Measurements from ENCODE around the gene MYL6B. TPM values are rescaled to one million over a fixed set of nuclear protein-coding genes. Genes with fewer than 3 reads are reported as not detected.

Gene MYL6B
- total and polyA plus RNA-seq, 2 experiments from 2014 or later: 96.9 to 164 TPM

GRCh38 chr12:56137853-56138571, 14.4 kb upstream of the MYL6B start:
- no peaks in the 10 kb centered on the region for H3K4me1 ChIP-seq (ENCODE audit: insufficient read depth)
- Mint-ChIP-seq H3K27me3 (ENCODE audit: insufficient read depth, low read depth, poor library complexity) (peaks cover 4% of the 10 kb centered on the region), H3K4me1 (no peaks in the 10 kb centered on the region), H3K27ac (no peak overlapping the region), H3K4me3 (no peak overlapping the region), H3K36me3 (ENCODE audit: low read depth) (peaks cover 91% of the 10 kb centered on the region), H3K9me3 (no peaks in the 10 kb centered on the region)
- DNase-seq (ENCODE audit: low spot score) (no peak), ATAC-seq (no peak)
- no peak overlapping the region for H3K4me2 ChIP-seq
- H3K4me3 ChIP-seq: no peak overlapping the region
- no peaks in the 10 kb centered on the region for H3F3A ChIP-seq (replicated peaks; ENCODE audit: low read depth)
- no peak overlapping the region for H2AFZ ChIP-seq
- no peaks in the 10 kb centered on the region for H4K20me1 ChIP-seq (replicated peaks; ENCODE audit: insufficient read depth)
- H3K27ac ChIP-seq (ENCODE audit: low read depth): no peak overlapping the region
- peaks cover 68% of the 10 kb centered on the region for H3K36me3 ChIP-seq (ENCODE audit: insufficient read depth)
- TF ChIP-seq ZNF462 (CRISPR knock-in tag; IDR thresholded peaks at IDR 0.05) (no peak), EZH2 (IDR thresholded peaks at IDR 0.05; ENCODE audit: low read depth, unreplicated experiment) (no peak)
- no peaks in the 10 kb centered on the region for H3K27me3 ChIP-seq (ENCODE audit: insufficient read depth)
- no peaks in the 10 kb centered on the region for H3K9me2 ChIP-seq (ENCODE audit: insufficient read depth)
- no peaks in the 10 kb centered on the region for H3K79me2 ChIP-seq (replicated peaks; ENCODE audit: insufficient read depth)

- Histone ChIP-seq H3K27me3 (ENCODE audit: insufficient read depth) (no peaks in the 10 kb centered on the region), H3K4me3 (no peak overlapping the region), H3K4me2 (no peak overlapping the region), H3K9me2 (ENCODE audit: insufficient read depth) (no peaks in the 10 kb centered on the region), H3K4me1 (ENCODE audit: insufficient read depth) (no peaks in the 10 kb centered on the region), H4K20me1 (replicated peaks; ENCODE audit: insufficient read depth) (no peaks in the 10 kb centered on the region; the same call in 1 of the 2 replicates), H2AFZ (no peak overlapping the region), H3F3A (replicated peaks; ENCODE audit: low read depth) (peaks cover 6% of the 10 kb centered on the region; the same call in 1 of the 2 replicates), H3K27ac (ENCODE audit: low read depth) (no peak overlapping the region), H3K79me2 (replicated peaks; ENCODE audit: insufficient read depth) (no peaks in the 10 kb centered on the region), H3K36me3 (ENCODE audit: insufficient read depth) (peaks cover 66% of the 10 kb centered on the region)
- ATAC-seq (no peak), DNase-seq (ENCODE audit: low spot score) (no peak)
- Mint-ChIP-seq H3K9me3 (no peaks in the 10 kb centered on the region), H3K27me3 (ENCODE audit: insufficient read depth, low read depth, poor library complexity) (peaks cover 4% of the 10 kb centered on the region), H3K27ac (0 out of 2 replicates have a peak overlapping the region, but pooled peaks have one; percentile 31), H3K4me1 (no peaks in the 10 kb centered on the region), H3K36me3 (ENCODE audit: low read depth) (peaks cover 82% of the 10 kb centered on the region), H3K4me3 (no peak overlapping the region)
- no peak for TF ChIP-seq ETS1 (IDR thresholded peaks at IDR 0.05)
- no peak for TF ChIP-seq EZH2 (IDR thresholded peaks at IDR 0.05; ENCODE audit: low read depth, unreplicated experiment)
- no peak for TF ChIP-seq NANOG (IDR thresholded peaks at IDR 0.05; ENCODE audit: borderline replicate concordance)
- TF ChIP-seq ZNF331 (CRISPR knock-in tag; IDR thresholded peaks at IDR 0.05; ENCODE audit: low read depth): no peak
- no peak for TF ChIP-seq EZH2phosphoT487 (IDR thresholded peaks at IDR 0.05; ENCODE audit: unreplicated experiment)
- TF ChIP-seq ZNF114 (CRISPR knock-in tag; IDR thresholded peaks at IDR 0.05): no peak
- TF ChIP-seq JUNB (IDR thresholded peaks at IDR 0.05; ENCODE audit: unreplicated experiment): no peak
- no peak for TF ChIP-seq STAT1 (IDR thresholded peaks at IDR 0.05; ENCODE audit: unreplicated experiment)
- no peak for TF ChIP-seq CTCF (conservative IDR thresholded peaks at IDR 0.05; ENCODE audit: low read depth in 2 of 2)
- no peak for TF ChIP-seq CREB1 (CRISPR knock-in tag; IDR thresholded peaks at IDR 0.05; ENCODE audit: low read depth)
These were observed 10.2 kb upstream of the MYL6B start for GRCh38 chr12:56141946-56142784.

Measured in GM23338 (cell line).